DMS53 (cell line): Measurements from ENCODE around the gene OPTC.
"Not testable (repeated sequence)": the region's sequence is repeated elsewhere in the genome, so short reads cannot be mapped to it uniquely, and the experiment has no call there.

Experiments
- DNase-seq: peaks from one replicate; lab custom pipeline; 2025; lab: John Stamatoyannopoulos, UW

Gene OPTC

DNA sequence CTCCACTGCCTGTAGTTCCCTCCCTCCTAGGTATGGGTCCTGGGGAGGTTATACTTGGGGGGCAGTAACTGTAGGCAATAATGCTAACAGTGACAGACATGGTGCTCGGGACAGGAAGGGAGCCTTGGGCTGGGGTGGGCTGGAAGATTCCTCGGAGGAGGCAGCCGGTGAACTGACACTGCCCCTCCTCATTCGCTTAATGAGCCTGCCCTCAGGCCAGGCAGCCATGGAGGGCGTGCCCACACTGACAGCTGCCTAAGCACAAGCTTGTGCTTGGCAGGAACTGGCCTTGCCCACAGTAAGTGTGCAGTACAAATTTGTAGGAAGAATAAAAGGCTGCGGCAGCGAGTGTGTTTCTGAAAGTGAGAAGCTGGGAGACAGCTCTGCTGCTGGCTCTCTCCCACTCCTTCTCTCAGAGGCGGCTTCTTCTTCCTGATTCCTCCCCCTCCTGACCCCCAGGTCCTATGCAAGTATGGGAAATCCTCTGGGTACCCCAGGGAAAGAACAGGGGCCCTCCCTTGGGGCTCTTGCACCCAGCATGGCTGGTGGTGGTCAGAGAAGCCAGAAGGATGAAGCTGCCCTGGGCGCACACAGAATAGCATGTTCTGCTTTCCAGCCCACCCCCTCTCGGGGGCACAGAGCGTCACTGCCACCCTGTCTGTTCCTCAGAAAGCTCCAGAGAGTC is 23.6 kb downstream of the OPTC start:
- DNase-seq: no peak

GRCh38 chr1:203518139-203518538 is 24.2 kb downstream of the OPTC start:
- DNase-seq: not testable (repeated sequence)

DNA sequence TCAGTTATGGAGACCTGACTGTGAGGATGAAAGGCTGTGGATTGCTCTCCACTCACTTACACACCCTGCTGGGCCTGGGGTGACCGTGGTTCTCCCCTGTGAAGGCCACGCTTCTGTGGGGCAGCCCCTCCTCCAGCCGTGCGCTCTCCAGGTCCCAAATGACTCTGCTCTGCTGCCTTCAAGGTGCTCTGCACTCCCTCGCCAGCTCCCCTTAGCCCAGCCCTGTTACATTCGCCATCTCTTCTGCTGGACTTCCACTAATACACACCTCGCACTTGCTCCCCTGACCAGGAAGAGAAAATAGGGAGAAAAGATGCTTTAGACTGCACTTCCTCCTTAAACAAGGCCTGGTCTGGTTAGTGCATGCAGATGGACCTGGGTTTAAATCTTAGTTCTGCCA is 24.6 kb downstream of the OPTC start:
- no peak for DNase-seq

DNA sequence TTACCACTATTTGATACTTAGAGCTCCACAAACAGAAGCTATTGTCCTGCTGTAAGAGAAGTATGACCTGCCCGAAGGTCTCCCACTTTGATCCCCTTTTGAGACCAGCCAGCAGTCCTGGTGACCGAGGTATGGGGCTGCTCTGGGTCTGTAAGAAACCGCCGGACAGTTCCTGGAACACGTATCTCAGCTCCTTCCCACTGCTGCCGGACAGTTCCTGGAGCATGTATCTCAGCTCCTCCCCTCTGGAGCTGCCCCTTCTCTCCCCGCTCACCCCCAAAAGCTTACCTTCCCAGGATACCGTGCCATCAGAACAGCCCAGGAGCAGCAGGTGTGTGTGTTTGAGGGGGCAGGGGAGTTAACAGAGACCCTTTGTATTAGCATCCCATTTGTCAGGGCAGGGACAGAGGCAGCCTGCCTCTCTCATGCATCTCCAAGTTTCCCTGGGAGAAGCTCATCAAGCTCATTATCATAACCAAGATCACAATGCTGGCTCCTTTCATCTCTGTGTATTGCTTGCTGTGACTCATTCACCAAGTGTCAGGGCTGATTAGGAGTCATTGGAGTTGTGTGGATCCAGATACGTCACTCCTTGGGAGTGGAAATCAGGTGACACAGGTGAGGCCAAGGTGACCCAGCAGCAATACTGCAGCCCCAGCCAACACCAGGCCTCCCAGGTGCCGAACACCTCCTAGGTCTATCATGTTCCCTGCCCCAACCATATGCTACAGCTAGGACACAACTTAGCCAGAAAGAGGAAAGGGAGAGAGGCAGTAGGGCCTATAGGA is 25.3 kb downstream of the OPTC start:
- DNase-seq: peak; percentile 38

DNA sequence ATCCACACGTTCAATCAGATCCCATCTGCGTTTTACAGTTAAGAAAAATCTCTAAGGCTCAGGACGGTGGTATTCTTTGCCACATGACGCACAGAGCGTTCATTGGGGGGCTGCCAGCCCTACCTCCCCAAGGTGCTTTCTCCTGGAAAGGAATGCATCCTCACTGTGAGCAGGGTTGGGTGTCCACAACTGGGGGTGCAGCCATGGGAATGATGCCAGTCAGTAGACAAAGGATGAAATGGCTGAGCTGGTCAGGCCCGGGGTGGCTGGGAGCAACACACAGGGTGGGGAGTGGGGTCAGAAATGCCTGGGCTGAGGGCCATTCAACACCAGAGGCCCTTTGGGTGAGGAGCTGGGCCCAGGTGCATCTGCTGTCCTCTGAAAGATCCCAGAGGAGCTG is 25.9 kb downstream of the OPTC start:
- DNase-seq: no peak

GRCh38 chr1:203520315-203520714 is 26.4 kb downstream of the OPTC start:
- peak; percentile 38 for DNase-seq

GRCh38 chr1:203521074-203521794 is 27.3 kb downstream of the OPTC start:
- no peak for DNase-seq

- no peak for DNase-seq
Observed at GRCh38 chr1:203521812-203522211, 27.9 kb downstream of the OPTC start.

GRCh38 chr1:203522237-203522636 is 28.3 kb downstream of the OPTC start:
- DNase-seq: no peak

DNA sequence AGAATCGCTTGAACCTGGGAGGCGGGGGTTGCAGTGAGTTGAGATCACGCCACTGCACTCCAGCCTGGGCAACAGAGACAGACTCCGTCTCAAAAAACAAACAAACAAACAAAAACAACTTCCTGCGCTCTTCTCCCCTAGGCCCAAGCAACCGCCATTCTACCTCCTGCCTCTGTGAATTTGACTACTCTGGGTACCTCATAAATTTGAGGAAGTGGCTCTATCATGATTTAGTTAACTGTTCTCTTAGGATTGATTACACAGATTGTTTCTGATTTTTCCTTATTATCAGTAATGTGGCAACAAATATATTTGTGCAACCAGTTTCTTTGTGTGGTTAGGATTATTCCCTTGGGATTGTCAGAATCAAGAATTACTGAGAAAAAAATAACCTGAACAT is 29.7 kb downstream of the OPTC start:
- DNase-seq: no peak

DNA sequence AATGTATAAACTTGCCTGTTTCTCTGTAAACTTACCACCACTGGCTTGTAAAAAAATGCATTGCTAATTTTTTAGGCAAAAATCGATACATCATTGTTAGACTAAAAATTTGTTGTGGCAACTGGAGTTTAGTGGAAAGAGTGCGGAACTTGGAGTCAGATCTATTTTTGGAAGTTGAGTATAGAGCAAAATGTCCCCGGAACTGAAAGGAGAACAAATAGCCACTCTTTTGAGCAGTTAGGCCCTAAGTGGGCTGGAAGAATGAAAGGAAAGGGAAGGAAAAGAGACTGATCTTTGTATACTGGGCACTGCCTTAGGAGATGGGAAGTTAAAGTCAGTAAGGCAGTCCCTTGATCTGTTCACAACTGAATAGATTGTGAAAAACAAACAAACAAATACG is 30.2 kb downstream of the OPTC start:
- DNase-seq: no peak

- no peak for DNase-seq
Observed at GRCh38 chr1:203524824-203525223, 30.9 kb downstream of the OPTC start.

- DNase-seq: no peak
Observed at GRCh38 chr1:203525685-203526084, 31.7 kb downstream of the OPTC start.

- DNase-seq: no peak
Observed at GRCh38 chr1:203526130-203526529, 32.2 kb downstream of the OPTC start.

GRCh38 chr1:203526572-203526971 is 32.6 kb downstream of the OPTC start:
- DNase-seq: no peak

- no peak for DNase-seq
Observed at GRCh38 chr1:203527013-203527412, 33.1 kb downstream of the OPTC start.

GRCh38 chr1:203528063-203528462 is 34.1 kb downstream of the OPTC start:
- no peak for DNase-seq

GRCh38 chr1:203528976-203529835 is 35.3 kb downstream of the OPTC start:
- no peak for DNase-seq

DNA sequence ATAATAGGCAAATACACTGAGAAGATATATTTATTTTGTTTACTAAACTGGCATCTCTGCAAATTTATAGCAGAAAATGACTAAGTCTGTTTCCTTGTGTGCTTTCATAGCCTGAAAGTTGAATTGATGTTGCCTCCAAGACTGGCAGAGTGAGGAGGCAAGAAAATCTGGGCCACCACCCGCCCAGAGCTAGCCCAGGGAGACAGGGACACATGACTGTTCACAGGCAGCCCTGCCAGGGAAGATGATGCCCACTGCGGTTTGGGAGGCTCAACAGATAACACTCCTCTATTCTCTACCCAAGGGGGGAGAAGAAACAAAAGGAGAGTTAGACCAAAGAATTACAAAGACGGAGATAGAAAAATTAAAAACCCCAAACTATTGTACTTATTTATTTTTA is 37.1 kb downstream of the OPTC start:
- no peak for DNase-seq

DNA sequence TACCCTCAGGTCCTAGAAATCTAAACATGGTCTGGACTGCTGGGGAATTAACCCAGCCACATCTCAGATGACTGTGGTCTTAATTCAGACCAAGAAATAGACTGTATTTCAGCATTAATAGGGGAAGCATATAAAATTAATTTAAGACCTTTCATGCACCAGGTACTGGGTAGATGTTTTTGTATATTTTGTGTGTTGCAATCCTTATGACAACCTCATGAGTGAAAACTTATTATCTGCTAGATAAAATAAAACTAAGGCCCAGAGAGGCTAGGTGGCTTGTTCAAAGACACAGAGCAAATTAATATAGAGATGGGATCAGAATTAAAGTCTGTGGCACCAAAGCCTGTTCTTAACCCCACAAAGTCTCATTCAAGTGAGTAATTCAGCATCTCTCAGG is 40.1 kb downstream of the OPTC start:
- DNase-seq: no peak

GRCh38 chr1:203534526-203534925 is 40.6 kb downstream of the OPTC start:
- no peak for DNase-seq

DNA sequence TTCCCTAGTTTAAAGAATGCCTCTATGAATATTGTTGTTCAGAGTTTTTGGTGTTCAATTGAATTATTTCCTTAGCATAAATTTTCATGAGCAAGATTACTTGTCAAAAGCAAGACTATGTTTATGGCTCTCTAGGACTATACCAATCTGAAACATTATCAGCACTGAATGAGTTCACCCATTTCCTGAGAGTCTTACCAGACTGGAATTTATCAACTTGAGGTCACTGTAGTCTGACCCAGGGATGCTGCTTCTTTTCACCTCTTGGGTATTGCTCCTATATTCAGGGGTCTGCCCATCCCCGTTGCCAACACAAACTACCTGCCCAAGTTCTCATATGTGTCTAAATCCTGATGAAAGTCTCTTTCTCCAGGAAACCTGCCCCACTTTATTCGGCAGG is 42.6 kb downstream of the OPTC start:
- DNase-seq: no peak
